Measurements from ENCODE around the gene CDKN2A.

The CDKN2A gene

DNA sequence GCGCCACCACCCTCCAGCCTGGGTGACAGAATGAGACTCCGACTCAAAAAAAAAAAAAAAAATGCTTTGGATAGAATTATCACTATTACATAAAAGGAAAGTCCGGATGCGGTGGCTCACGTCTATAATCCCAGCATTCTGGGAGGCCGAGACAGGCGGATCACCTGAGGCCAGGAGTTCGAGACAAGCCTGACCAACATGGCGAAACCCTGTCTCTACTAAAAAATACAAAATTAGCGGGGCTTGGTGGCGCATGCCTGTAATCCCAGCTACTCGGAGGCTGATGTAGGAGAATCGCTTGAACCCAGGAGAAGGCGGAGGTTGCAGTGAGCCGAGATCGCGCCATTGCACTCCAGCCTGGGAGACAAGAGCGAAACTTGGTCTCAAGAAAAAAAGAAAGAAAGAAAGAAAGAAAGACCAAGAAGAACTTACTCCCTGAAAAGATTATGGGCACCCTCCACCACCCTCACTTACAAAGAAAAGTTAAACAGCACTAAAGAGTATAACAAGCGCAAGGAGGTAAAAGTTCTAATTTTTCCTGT, 17.8 kb downstream of the CDKN2A start:
- Histone ChIP-seq H3K4me1 (ENCODE audit: insufficient read depth, low read length) (no peaks in the 10 kb centered on the region), H3K9ac (ENCODE audit: low read depth, low read length) (peak overlapping the region; percentile 41), H3K36me3 (ENCODE audit: insufficient read depth, low read length) (no peaks in the 10 kb centered on the region), H3K9me3 (ENCODE audit: control insufficient read depth, insufficient read depth, low read length) (no peaks in the 10 kb centered on the region)

DNA sequence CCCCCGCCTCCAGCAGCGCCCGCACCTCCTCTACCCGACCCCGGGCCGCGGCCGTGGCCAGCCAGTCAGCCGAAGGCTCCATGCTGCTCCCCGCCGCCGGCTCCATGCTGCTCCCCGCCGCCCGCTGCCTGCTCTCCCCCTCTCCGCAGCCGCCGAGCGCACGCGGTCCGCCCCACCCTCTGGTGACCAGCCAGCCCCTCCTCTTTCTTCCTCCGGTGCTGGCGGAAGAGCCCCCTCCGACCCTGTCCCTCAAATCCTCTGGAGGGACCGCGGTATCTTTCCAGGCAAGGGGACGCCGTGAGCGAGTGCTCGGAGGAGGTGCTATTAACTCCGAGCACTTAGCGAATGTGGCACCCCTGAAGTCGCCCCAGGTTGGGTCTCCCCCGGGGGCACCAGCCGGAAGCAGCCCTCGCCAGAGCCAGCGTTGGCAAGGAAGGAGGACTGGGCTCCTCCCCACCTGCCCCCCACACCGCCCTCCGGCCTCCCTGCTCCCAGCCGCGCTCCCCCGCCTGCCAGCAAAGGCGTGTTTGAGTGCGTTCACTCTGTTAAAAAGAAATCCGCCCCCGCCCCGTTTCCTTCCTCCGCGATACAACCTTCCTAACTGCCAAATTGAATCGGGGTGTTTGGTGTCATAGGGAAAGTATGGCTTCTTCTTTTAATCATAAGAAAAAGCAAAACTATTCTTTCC, 19.3 kb downstream of the CDKN2A start:
- Histone ChIP-seq H3K4me1 (ENCODE audit: insufficient read depth, low read length) (no peaks in the 10 kb centered on the region), H3K36me3 (ENCODE audit: insufficient read depth, low read length) (no peaks in the 10 kb centered on the region), H3K9ac (ENCODE audit: low read depth, low read length) (peak overlapping the region; percentile 78), H3K9me3 (ENCODE audit: control insufficient read depth, insufficient read depth, low read length) (no peaks in the 10 kb centered on the region)

DNA sequence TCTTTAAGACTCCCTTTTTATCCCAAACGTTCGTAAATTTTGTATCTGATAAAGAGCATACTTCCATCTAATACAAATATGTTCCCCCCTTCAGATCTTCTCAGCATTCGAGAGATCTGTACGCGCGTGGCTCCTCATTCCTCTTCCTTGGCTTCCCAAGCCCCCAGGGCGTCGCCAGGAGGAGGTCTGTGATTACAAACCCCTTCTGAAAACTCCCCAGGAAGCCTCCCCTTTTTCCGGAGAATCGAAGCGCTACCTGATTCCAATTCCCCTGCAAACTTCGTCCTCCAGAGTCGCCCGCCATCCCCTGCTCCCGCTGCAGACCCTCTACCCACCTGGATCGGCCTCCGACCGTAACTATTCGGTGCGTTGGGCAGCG, 19.9 kb downstream of the CDKN2A start:
- H3K36me3 ChIP-seq (ENCODE audit: insufficient read depth, low read length): no peaks in the 10 kb centered on the region
- H3K4me1 ChIP-seq (ENCODE audit: insufficient read depth, low read length): no peaks in the 10 kb centered on the region
- no peaks in the 10 kb centered on the region for H3K9me3 ChIP-seq (ENCODE audit: control insufficient read depth, insufficient read depth, low read length)
- H3K9ac ChIP-seq (ENCODE audit: low read depth, low read length): peak overlapping the region; percentile 78

DNA sequence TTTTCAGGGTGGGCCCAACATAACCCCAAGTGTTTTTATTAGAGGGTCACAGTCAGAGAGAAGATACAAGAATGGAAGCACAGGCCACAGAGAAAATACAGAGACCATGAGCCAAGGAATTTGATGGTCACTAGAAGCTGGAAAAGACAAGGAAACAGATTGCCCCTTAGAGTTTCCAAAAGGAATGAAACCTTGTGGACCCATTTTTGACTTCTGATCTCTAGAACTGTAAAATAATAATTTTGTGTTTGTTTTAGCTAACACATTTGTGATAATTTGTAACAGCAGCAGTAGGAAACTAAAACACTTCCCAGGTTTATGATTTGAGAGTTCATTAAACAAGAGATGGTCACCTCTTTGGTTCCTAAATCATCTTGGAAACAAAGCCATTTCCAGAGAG, 21.8 kb downstream of the CDKN2A start:
- H3K9ac ChIP-seq (ENCODE audit: low read depth, low read length): no peak overlapping the region
- H3K36me3 ChIP-seq (ENCODE audit: insufficient read depth, low read length): no peaks in the 10 kb centered on the region

DNA sequence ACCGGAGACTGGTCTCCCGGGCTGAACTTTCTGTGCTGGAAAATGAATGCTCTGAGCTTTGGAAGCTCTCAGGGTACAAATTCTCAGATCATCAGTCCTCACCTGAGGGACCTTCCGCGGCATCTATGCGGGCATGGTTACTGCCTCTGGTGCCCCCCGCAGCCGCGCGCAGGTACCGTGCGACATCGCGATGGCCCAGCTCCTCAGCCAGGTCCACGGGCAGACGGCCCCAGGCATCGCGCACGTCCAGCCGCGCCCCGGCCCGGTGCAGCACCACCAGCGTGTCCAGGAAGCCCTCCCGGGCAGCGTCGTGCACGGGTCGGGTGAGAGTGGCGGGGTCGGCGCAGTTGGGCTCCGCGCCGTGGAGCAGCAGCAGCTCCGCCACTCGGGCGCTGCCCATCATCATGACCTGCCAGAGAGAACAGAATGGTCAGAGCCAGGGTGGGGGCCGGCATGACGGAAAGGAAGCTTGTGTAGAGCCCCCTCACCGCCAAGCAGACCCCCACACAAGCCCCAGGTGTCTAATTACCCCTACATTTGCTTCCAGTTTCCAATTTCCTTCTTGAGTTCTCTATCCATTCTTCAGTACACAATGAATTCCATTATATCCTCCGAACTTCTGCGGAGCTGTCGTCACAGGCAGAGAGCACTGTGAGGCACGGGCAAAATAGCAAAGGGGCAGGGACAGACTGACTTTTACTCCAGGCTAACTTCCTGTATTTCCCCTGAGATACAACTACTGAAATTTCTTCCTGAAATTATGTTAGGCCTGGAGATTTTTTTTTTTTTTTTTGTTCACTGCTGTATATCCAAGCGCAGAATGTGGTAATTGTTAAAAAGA, 23.2 kb downstream of the CDKN2A start:
- Histone ChIP-seq H3K4me1 (ENCODE audit: insufficient read depth, low read length) (peaks cover 7% of the 10 kb centered on the region), H3K9me3 (ENCODE audit: control insufficient read depth, insufficient read depth, low read length) (no peaks in the 10 kb centered on the region), H3K36me3 (ENCODE audit: insufficient read depth, low read length) (no peaks in the 10 kb centered on the region), H3K9ac (ENCODE audit: low read depth, low read length) (peak overlapping the region; percentile 17; the same call in 1 of the 2 replicates)

More for the DNA sequence above, 21.8 kb downstream of the CDKN2A start:
- no peaks in the 10 kb centered on the region for H3K9me3 ChIP-seq (ENCODE audit: control insufficient read depth, insufficient read depth, low read length)
- H3K4me1 ChIP-seq (ENCODE audit: insufficient read depth, low read length): peaks cover 3% of the 10 kb centered on the region

- Histone ChIP-seq H3K4me1 (ENCODE audit: insufficient read depth, low read length) (peaks cover 7% of the 10 kb centered on the region), H3K9ac (ENCODE audit: low read depth, low read length) (no peak overlapping the region), H3K9me3 (ENCODE audit: control insufficient read depth, insufficient read depth, low read length) (no peaks in the 10 kb centered on the region), H3K36me3 (ENCODE audit: insufficient read depth, low read length) (no peaks in the 10 kb centered on the region)
These were observed 24.0 kb downstream of the CDKN2A start for GRCh38 chr9:21969951-21970799.

GRCh38 chr9:21969011-21969940, 24.9 kb downstream of the CDKN2A start:
- Histone ChIP-seq H3K9me3 (ENCODE audit: control insufficient read depth, insufficient read depth, low read length) (no peaks in the 10 kb centered on the region), H3K9ac (ENCODE audit: low read depth, low read length) (peak overlapping the region; percentile 24; the same call in 1 of the 2 replicates)

GRCh38 chr9:21968331-21969010, 25.7 kb downstream of the CDKN2A start:
- Histone ChIP-seq H3K9ac (ENCODE audit: low read depth, low read length) (peak overlapping the region; percentile 28; the same call in 1 of the 2 replicates), H3K36me3 (ENCODE audit: insufficient read depth, low read length) (no peaks in the 10 kb centered on the region), H3K9me3 (ENCODE audit: control insufficient read depth, insufficient read depth, low read length) (no peaks in the 10 kb centered on the region), H3K4me1 (ENCODE audit: insufficient read depth, low read length) (peaks cover 7% of the 10 kb centered on the region)

More at GRCh38 chr9:21969011-21969940, 24.9 kb downstream of the CDKN2A start:
- peaks cover 7% of the 10 kb centered on the region for H3K4me1 ChIP-seq (ENCODE audit: insufficient read depth, low read length)
- no peaks in the 10 kb centered on the region for H3K36me3 ChIP-seq (ENCODE audit: insufficient read depth, low read length)

DNA sequence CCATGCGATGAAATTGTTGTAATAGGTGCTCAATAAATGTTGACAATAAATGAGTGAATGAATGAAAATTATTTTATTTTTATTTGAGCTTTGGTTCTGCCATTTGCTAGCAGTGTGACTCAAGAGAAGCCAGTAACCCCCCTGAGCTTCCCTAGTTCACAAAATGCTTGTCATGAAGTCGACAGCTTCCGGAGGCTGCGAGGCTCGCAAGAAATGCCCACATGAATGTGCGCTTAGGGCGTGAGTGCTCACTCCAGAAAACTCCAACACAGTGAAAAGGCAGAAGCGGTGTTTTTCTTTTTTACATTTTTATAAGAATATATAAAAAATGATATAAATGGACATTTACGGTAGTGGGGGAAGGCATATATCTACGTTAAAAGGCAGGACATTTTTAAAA, 26.5 kb downstream of the CDKN2A start:
- H3K36me3 ChIP-seq (ENCODE audit: insufficient read depth, low read length): no peaks in the 10 kb centered on the region
- H3K9me3 ChIP-seq (ENCODE audit: control insufficient read depth, insufficient read depth, low read length): no peaks in the 10 kb centered on the region
- H3K4me1 ChIP-seq (ENCODE audit: insufficient read depth, low read length): peaks cover 7% of the 10 kb centered on the region
- H3K9ac ChIP-seq (ENCODE audit: low read depth, low read length): peak overlapping the region; percentile 28; the same call in 1 of the 2 replicates

GRCh38 chr9:21967169-21967568, 27.0 kb downstream of the CDKN2A start:
- peaks cover 7% of the 10 kb centered on the region for H3K4me1 ChIP-seq (ENCODE audit: insufficient read depth, low read length)
- peak overlapping the region; percentile 10; the same call in 1 of the 2 replicates for H3K9ac ChIP-seq (ENCODE audit: low read depth, low read length)
- H3K9me3 ChIP-seq (ENCODE audit: control insufficient read depth, insufficient read depth, low read length): no peaks in the 10 kb centered on the region
- H3K36me3 ChIP-seq (ENCODE audit: insufficient read depth, low read length): no peaks in the 10 kb centered on the region

GRCh38 chr9:21966140-21966851, 27.9 kb downstream of the CDKN2A start:
- Histone ChIP-seq H3K36me3 (ENCODE audit: insufficient read depth, low read length) (no peaks in the 10 kb centered on the region), H3K9me3 (ENCODE audit: control insufficient read depth, insufficient read depth, low read length) (no peaks in the 10 kb centered on the region), H3K4me1 (ENCODE audit: insufficient read depth, low read length) (peaks cover 7% of the 10 kb centered on the region), H3K9ac (ENCODE audit: low read depth, low read length) (no peak overlapping the region)

DNA sequence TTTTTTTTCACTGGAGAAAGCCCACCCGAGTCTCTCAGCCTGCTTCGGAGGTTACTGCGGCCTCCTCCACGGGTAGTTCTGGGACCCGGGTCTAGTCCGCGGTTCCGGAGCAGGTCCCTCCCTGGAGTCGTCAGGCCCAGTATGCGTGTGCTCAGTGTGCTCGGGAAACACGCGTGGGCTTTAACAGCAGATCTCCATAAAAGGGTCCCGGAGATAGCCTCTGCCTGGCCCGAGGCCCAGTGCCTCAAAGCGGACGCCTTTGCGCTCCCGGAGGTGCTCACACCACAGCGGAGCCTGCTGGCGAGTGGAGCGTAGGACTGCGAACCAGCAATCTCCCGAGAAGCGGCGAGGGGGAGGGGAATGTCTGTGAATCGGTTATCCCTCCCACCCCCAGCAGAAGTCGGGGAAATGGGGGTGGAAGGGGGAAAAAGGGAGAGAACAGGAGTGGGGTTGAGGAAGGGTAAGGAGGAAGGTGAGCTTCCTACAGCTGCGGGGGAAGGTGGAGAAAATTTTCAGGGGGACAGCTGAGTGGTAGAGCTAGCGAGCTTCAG, 28.7 kb downstream of the CDKN2A start:
- Histone ChIP-seq H3K4me1 (ENCODE audit: insufficient read depth, low read length) (peaks cover 7% of the 10 kb centered on the region), H3K9me3 (ENCODE audit: control insufficient read depth, insufficient read depth, low read length) (no peaks in the 10 kb centered on the region), H3K9ac (ENCODE audit: low read depth, low read length) (peak overlapping the region; percentile 49; the same call in 1 of the 2 replicates), H3K36me3 (ENCODE audit: insufficient read depth, low read length) (no peaks in the 10 kb centered on the region)

Measured in ES-I3 (cell line).